Endothelial cell of umbilical vein (primary cell): ENCODE data around the gene ANKRD44. TPM values are rescaled to one million over a fixed set of nuclear protein-coding genes. Genes with fewer than 3 reads are reported as not detected.

ENCODE experiments used
- BruUV-seq: library from RNA; stranded (reverse); fragments of 400-500 nt; replicated peaks from 2 replicates; lab custom pipeline; 2021; lab: Mats Ljungman, UMichigan
- CTCF ChIA-PET: fragments of 300-600, 350-600 bp; sonication (Branson Sonifier 250); formaldehyde crosslinking; loops from one replicate; lab custom pipeline; 2021; ENCODE audit warnings: antibody characterized with exemption, inconsistent platforms; lab: Charles Lee
- POLR2A ChIA-PET: fragments of 300-600, 350-600 bp; sonication (Branson Sonifier 250); formaldehyde crosslinking; loops from one replicate; lab custom pipeline; 2021; ENCODE audit warnings: antibody characterized with exemption, inconsistent platforms; lab: Charles Lee
- DNase-seq: peaks from one replicate; pipeline ENCODE4 v3.0.0-alpha.2; 2011; ENCODE audit warnings: low read depth, low spot score
- FAIRE-seq: peaks from 2 replicates; lab custom pipeline; 2011; peaks lifted over from hg19 to GRCh38; lab: Jason Lieb, UNC
- H2AFZ ChIP-seq: 2 replicates; pipeline ENCODE4 v1.6.0; 2012; ENCODE audit warnings: low read depth, low read length, control low read depth, inconsistent platforms
- H3K27ac ChIP-seq: 2 replicates; pipeline ENCODE4 v1.5.1; 2011; ENCODE audit warnings: low read depth, mild to moderate bottlenecking, control low read depth, low read length, moderate library complexity; ENCODE audit not compliant: insufficient read depth
- H3K27me3 ChIP-seq, 2 experiments: 2 replicates each; pipeline versions ENCODE4 v1.6.0 to v1.6.1; 2011; ENCODE audit warnings: low read length in 2 of 2, mixed read lengths in 1 of 2; ENCODE audit not compliant: control insufficient read depth in 2 of 2, insufficient read depth in 2 of 2
- H3K36me3 ChIP-seq, 2 experiments: 2 replicates in 1 of 2; 3 replicates in 1 of 2; pipeline ENCODE4 v1.5.1; 2011; ENCODE audit warnings: low read length in 2 of 2, mild to moderate bottlenecking in 1 of 2, moderate library complexity in 1 of 2; ENCODE audit not compliant: control insufficient read depth in 2 of 2, insufficient read depth in 2 of 2; ENCODE audit errors: extremely low read depth in 1 of 2
- H3K4me1 ChIP-seq: 3 replicates; pipeline ENCODE4 v1.5.1; 2011; ENCODE audit warnings: mild to moderate bottlenecking, low read length; ENCODE audit not compliant: control insufficient read depth, insufficient read depth; ENCODE audit errors: extremely low read depth
- H3K4me2 ChIP-seq: 2 replicates; pipeline ENCODE4 v1.6.1; 2011; ENCODE audit warnings: low read length, control low read depth, mixed read lengths; ENCODE audit not compliant: insufficient read depth
- H3K4me3 ChIP-seq, 3 experiments: fragments of 200-600 bp in 1 of 3; sonication (generic), shearing (Covaris generic) in 1 of 3; replicated peaks in 1 of 3; 2 replicates each; pipeline ENCODE4 v1.5.1; 2011 to 2016; ENCODE audit warnings: control low read depth in 3 of 3, low read length in 3 of 3, mild to moderate bottlenecking in 2 of 3, inconsistent platforms in 1 of 3, low read depth in 1 of 3, moderate library complexity in 1 of 3; ENCODE audit not compliant: insufficient read depth in 1 of 3
- H3K79me2 ChIP-seq: 2 replicates; pipeline ENCODE4 v1.6.0; 2012; ENCODE audit warnings: low read length, inconsistent platforms; ENCODE audit not compliant: control insufficient read depth, insufficient read depth
- H3K9ac ChIP-seq: replicated peaks from 2 replicates; pipeline ENCODE3; 2011; ENCODE audit warnings: low read length, control low read depth; ENCODE audit not compliant: insufficient read depth; ENCODE audit errors: extremely low read depth
- H3K9me1 ChIP-seq: replicated peaks from 3 replicates; pipeline ENCODE4 v1.6.0; 2011; ENCODE audit warnings: mild to moderate bottlenecking, low read length; ENCODE audit not compliant: control insufficient read depth, insufficient read depth; ENCODE audit errors: extremely low read depth
- H3K9me3 ChIP-seq: replicated peaks from 2 replicates; pipeline ENCODE4 v1.5.1; 2012; ENCODE audit warnings: low read length, inconsistent platforms; ENCODE audit not compliant: control insufficient read depth, insufficient read depth
- H4K20me1 ChIP-seq: replicated peaks from 2 replicates; pipeline ENCODE3; 2011; ENCODE audit warnings: mild to moderate bottlenecking, low read length; ENCODE audit not compliant: control insufficient read depth, insufficient read depth; ENCODE audit errors: extremely low read depth
- EZH2 ChIP-seq: IDR thresholded peaks from 2 replicates; pipeline ENCODE4 v1.6.1; 2012; ENCODE audit warnings: borderline replicate concordance, low read depth, mild to moderate bottlenecking, moderate library complexity, low read length, inconsistent platforms; ENCODE audit not compliant: severe bottlenecking
- FOS ChIP-seq: IDR thresholded peaks from 2 replicates; pipeline ENCODE4 v1.6.1; 2011; ENCODE audit warnings: mild to moderate bottlenecking, low read length, moderate library complexity, borderline replicate concordance; ENCODE audit not compliant: insufficient read depth
- GATA2 ChIP-seq: IDR thresholded peaks from 2 replicates; pipeline ENCODE4 v1.7.0; 2011; ENCODE audit warnings: low read depth, mild to moderate bottlenecking, moderate library complexity, mixed read lengths, low read length; ENCODE audit not compliant: insufficient read length, insufficient read depth
- JUN ChIP-seq: IDR thresholded peaks from 2 replicates; pipeline ENCODE4 v1.6.1; 2011; ENCODE audit warnings: borderline replicate concordance, low read depth; ENCODE audit not compliant: insufficient read length, insufficient read depth
- MYC ChIP-seq: IDR thresholded peaks from one replicate; pipeline ENCODE4 v1.6.1; 2011; ENCODE audit warnings: mild to moderate bottlenecking, low read depth, low read length
- POLR2A ChIP-seq: IDR thresholded peaks from 2 replicates; pipeline ENCODE4 v1.6.1; 2012; ENCODE audit warnings: low read depth, mild to moderate bottlenecking, control low read depth, low read length
- POLR2AphosphoS5 ChIP-seq: IDR thresholded peaks from 2 replicates; pipeline ENCODE4 v1.6.1; 2012; ENCODE audit warnings: low read depth, mild to moderate bottlenecking, control low read depth, low read length, moderate library complexity; ENCODE audit not compliant: insufficient read depth
- dilution Hi-C: fragments of 300-500 bp; cut with MboI; formaldehyde crosslinking; loops from one replicate; pipeline ENCODE4 v1.15.0; 2019; ENCODE audit warnings: low sequenced_read_pairs; ENCODE audit not compliant: extremely low pct_ligation_motif_present
- intact Hi-C: fragments of 100-400 bp; cut with micrococcal nuclease; formaldehyde crosslinking; loops from one replicate; pipeline ENCODE4 v1.10.0; 2022
- polyA plus RNA-seq, 4 experiments: library from polyadenylated mRNA; depleted of rRNA in 3 of 4; stranded (reverse) in 3 of 4; unstranded in 1 of 4; fragments of >200 nt; gene quantifications; 2 replicates each; pipeline versions ENCODE4 v1.2.1 to v1.2.3, GENCODE V29; 2011 to 2012; ENCODE audit warnings: missing spikeins in 1 of 4
- total RNA-seq: library from RNA; stranded (reverse); gene quantifications from 2 replicates; pipeline ENCODE4 v1.2.3, GENCODE V29; 2021
- TF ChIP-seq, protein P1 (sequence below): IDR thresholded peaks from 2 replicates; pipeline ENCODE4 v1.6.1; 2011; ENCODE audit not compliant: insufficient read depth, insufficient read length
- TF ChIP-seq, protein P2 (sequence below), 2 donors: IDR thresholded peaks; 1 replicate in 1 of 2; 2 replicates in 1 of 2; pipeline ENCODE4 v1.5.1; 2011; ENCODE audit warnings: low read length in 2 of 2, mild to moderate bottlenecking in 2 of 2, moderate library complexity in 2 of 2, control low read depth in 1 of 2, inconsistent platforms in 1 of 2, low read depth in 1 of 2; ENCODE audit not compliant: insufficient read depth in 1 of 2; ENCODE audit errors: extremely low read depth in 1 of 2

Gene ANKRD44
- total and polyA plus RNA-seq, 2 donors (not counting 3 experiments of a cell fraction or from before 2014, with no cell fraction given): 3.4 to 6.1 TPM

DNA sequence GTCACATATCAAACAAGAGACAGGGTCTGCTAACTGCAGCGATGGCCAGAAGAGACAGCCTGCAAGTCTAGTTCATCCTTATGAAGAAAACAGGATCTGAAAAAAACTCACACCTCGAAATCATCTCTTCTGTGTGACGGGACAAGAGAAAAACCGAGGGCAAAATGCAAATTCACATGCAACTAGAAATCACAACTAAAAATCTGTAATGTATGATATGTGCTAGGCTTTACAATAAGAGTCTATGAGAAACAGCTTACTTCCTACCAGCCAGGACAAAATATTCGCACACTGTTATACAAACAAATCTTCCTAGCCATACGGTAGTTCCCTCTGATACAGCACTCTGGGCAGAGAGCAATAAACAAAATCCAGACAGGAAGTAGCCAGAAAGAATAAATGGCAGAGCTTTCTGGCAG lies 48.8 kb downstream of the ANKRD44 start:
- ChIA-PET CTCF (interaction anchor here (0.8 kb wide), 1 partner anchor 11 kb away, joined by 3 read pairs; no protein-coding TSS in a partner anchor), POLR2A (no interaction called here)
- Histone ChIP-seq H2AFZ (no peak overlapping the region), H4K20me1 (no peaks in the 10 kb centered on the region), H3K4me1 (peaks cover 5% of the 10 kb centered on the region), H3K4me3 (no peak overlapping the region), H3K27ac (no peak overlapping the region), H3K9me3 (no peaks in the 10 kb centered on the region), H3K9ac (no peak overlapping the region), H3K4me2 (peak overlapping the region; percentile 42), H3K9me1 (no peaks in the 10 kb centered on the region), H3K27me3 (no peaks in the 10 kb centered on the region), H3K79me2 (no peaks in the 10 kb centered on the region), H3K36me3 (no peaks in the 10 kb centered on the region)
- dilution Hi-C loops (no loop called here), intact Hi-C loops (no loop called here)
- peak; percentile 32 for DNase-seq
- TF ChIP-seq POLR2AphosphoS5: no peak
- TF ChIP-seq, protein P1, sequence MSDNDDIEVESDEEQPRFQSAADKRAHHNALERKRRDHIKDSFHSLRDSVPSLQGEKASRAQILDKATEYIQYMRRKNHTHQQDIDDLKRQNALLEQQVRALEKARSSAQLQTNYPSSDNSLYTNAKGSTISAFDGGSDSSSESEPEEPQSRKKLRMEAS: no peak
- no peak for TF ChIP-seq MYC
- no peak for TF ChIP-seq FOS
- TF ChIP-seq, protein P2, sequence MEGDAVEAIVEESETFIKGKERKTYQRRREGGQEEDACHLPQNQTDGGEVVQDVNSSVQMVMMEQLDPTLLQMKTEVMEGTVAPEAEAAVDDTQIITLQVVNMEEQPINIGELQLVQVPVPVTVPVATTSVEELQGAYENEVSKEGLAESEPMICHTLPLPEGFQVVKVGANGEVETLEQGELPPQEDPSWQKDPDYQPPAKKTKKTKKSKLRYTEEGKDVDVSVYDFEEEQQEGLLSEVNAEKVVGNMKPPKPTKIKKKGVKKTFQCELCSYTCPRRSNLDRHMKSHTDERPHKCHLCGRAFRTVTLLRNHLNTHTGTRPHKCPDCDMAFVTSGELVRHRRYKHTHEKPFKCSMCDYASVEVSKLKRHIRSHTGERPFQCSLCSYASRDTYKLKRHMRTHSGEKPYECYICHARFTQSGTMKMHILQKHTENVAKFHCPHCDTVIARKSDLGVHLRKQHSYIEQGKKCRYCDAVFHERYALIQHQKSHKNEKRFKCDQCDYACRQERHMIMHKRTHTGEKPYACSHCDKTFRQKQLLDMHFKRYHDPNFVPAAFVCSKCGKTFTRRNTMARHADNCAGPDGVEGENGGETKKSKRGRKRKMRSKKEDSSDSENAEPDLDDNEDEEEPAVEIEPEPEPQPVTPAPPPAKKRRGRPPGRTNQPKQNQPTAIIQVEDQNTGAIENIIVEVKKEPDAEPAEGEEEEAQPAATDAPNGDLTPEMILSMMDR (IDR thresholded peaks at IDR 0.05; ENCODE audit: extremely low read depth in 1 of 2, insufficient read depth in 1 of 2, low read depth in 1 of 2, low read length in 2 of 2): no peak
- TF ChIP-seq EZH2: no peak
- no peak for TF ChIP-seq GATA2
- TF ChIP-seq JUN: no peak
- TF ChIP-seq POLR2A: no peak
- BruUV-seq: no TSS peak
- no peak for FAIRE-seq
